NCI-H345 treated with DMSO at 0.1 percent for 48 hours (cell line): Measurements from ENCODE around the gene CCDC170.
"Not testable (repeated sequence)": the region's sequence is repeated elsewhere in the genome, so short reads cannot be mapped to it uniquely, and the experiment has no call there.

Source experiments
- DNase-seq: peaks from one replicate; lab custom pipeline; 2025; ENCODE audit not compliant: unreplicated experiment; lab: John Stamatoyannopoulos, UW

CCDC170 gene, protein sequence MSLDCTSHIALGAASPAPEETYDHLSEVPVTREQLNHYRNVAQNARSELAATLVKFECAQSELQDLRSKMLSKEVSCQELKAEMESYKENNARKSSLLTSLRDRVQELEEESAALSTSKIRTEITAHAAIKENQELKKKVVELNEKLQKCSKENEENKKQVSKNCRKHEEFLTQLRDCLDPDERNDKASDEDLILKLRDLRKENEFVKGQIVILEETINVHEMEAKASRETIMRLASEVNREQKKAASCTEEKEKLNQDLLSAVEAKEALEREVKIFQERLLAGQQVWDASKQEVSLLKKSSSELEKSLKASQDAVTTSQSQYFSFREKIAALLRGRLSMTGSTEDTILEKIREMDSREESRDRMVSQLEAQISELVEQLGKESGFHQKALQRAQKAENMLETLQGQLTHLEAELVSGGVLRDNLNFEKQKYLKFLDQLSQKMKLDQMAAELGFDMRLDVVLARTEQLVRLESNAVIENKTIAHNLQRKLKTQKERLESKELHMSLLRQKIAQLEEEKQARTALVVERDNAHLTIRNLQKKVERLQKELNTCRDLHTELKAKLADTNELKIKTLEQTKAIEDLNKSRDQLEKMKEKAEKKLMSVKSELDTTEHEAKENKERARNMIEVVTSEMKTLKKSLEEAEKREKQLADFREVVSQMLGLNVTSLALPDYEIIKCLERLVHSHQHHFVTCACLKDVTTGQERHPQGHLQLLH

DNA sequence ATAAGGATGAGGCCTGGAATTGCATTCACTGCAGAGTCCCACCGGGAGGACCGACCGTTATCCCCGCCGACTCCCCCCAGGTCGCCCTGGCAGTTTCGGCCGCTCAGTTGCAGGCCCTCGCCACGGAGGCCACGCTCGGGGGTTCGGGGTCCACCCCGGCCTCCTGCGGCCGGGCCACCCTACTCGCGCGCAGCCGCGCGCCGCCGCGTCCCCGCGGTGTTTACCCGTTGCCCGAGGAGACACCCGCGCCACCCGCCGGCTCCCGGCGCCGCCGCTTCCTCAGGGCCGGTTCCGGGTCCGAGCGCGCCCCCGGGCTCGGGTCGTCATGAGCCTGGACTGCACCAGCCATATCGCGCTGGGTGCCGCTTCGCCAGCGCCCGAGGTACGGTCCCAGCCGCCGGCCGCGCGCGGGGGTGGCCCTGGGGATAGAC lies at the start of gene CCDC170:
Gene CCDC170 (plus strand): TSS at position 214 of the 431 bp plus-strand sequence. CDS start 112 bp downstream, at position 326.
- DNase-seq = no peak

DNA sequence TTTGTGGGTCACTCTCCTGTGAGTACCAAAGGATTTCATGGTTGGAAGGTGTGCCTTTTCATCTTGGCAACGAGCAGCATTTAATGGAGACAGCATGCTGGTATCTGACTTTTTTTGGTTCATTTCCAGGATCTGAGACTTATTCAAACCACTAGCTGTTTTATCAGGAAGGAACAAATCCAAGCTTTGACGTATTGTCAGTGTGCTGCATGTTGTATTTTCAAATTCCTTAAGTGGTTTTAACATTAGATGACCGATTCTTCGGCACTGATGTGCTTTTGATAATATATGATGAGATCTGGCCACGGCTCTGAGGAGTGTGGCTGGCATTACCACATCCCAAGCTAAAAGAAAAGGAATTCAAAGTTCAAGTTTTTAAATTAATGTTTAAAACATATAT lies 48.3 kb upstream of the CCDC170 start:
- DNase-seq = no peak

DNA sequence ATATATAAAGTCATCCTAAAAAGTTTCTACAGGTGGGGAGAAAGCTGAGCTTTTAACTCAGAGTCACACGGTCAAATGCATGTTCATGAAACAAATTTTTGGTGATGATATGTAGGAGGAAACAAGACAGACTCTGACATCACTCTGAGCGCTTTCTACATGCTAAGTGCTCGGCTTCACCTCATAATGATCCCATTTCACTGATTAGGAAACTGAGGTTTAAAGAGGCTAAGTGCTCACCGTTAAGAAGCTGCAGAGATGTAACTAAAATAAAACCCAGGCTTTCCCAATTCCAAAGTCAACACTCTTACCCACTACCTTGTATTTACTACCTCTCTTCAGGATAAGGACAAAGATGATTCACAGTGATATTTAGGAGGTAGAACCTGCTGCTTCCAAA lies 46.6 kb upstream of the CCDC170 start:
- no peak for DNase-seq

DNA sequence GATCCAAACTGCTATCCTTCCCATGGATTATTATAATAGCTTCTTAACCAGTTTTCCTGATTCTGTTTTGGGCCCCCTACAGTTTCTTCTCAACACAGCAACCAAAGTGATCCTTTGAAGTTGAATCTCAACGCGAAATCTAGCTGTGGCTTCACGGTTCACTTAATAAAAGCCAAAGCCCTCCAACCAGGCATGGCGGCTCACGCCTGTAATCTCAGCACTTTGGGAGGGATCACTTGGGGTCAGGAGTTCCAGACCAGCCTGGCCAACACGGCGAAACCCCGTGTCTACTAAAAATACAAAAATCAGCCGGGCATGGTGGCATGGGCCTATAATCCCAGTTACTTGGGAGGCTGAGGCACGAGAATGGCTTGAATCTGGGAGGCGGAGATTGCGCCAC lies 45.2 kb upstream of the CCDC170 start:
- DNase-seq = no peak

DNA sequence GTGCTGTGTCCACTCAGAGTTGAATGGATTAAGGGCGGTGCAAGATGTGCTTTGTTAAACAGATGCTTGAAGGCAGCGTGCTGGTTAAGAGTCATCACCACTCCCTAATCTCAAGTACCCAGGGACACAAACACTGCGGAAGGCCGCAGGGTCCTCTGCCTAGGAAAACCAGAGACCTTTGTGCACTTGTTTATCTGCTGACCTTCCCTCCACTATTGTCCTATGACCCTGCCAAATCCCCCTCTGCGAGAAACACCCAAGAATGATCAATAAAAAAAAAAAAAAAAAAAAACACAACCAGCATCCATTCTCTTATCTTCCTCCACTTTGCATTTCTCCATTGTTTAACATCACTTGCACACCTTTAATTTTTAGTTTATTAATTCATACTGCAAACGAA lies 42.9 kb upstream of the CCDC170 start:
- DNase-seq = not testable (repeated sequence)

DNA sequence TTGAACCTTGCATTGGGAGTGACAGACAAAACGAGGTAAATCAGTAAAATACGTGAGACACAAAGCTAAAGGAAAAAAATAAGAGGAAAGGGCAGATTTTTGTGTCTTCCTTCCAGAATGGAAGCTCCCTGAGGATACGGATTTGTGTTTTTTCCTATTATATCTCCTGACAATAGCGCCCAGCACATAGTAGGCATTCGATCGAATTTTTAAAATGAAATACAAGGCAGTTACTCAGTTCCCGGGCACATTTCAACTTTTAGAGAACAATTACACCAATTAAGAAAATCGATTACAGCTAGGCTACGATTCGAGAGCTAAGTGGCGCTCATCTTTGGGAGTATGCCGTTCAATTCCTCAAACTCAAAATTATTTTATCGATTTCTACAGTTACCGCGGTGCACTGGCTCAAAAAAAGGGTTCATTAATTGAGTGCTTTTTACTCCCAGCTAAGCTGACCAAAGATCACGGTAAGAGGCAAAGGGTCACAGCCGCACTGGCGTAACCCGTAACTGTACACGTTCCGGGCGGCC lies 42.3 kb upstream of the CCDC170 start:
- no peak for DNase-seq

DNA sequence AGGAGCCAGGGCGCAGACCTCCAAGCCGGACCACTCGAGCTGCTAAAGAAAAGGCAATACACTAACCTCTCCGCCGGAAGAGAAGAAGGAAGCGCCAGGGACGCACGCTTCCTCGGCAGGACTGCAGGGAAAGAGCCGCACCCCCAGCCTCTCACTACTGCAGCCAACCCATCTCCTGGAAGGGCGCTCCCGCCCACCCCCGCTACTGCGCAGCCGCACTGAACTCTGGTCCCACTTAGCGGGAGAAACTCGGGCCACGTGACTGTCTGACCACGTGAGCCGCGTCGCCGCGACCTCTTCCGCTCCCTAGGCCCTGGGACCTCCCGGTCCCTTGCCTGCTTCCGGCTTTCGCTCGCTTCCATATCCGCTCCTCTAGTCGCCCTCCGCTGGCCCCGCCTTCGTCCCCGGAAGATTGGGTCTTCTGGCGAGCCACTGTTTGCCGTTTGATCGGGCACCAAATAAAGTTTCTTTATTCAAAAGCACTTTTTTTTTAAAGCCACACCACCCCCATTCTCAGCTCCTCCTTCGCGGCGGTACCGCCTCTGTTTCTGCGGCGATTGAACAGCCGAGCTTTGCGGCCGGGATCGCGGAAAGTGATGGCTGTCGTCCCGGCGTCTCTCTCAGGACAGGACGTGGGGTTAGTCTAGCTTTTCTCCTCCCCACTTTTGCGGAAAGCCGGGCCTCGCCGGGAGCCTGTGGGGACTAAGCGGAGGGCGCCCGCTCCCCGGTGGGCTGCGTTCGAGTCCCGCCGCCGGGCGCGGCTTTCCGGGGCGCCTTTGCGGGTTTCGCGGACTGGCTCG lies 41.7 kb upstream of the CCDC170 start, which contains the start of gene RMND1:
Gene RMND1 (minus strand): TSS at position 177 of the 800 bp plus-strand sequence. CDS start 6,315 bp downstream, outside the sequence.
- peak; percentile 99 for DNase-seq

DNA sequence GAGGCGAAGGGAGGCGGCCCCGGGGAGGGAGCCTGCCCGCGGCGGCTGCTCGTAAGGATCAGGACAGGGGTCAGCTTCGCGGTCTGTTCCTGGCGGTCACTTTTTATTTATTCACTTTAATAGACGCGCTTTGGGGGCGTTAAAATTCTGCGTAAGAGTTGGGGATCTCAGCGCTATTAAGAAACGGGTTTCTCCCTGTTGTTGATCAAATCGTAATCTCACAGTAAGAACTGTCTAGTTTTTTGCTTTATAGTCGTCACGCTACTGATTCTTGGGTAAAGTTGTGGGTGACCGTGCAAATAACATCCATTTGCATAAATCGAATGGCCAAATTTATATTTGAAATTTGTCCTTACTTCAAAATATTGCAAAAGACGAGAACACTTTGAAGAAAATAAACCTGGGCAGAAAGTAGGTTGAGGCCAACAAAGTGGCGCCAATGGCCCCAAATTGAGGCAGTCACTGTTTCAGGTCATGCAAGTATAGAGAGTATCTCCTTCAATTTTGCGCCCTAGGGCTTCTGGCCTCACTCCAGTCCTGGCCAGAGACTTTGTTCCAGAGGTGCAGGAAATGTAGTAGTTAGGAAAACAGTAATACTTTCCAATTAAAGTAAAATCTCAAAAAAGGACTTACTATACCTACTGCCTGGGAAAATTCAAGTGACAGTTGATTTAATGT lies 40.9 kb upstream of the CCDC170 start:
- DNase-seq = peak; percentile 16

DNA sequence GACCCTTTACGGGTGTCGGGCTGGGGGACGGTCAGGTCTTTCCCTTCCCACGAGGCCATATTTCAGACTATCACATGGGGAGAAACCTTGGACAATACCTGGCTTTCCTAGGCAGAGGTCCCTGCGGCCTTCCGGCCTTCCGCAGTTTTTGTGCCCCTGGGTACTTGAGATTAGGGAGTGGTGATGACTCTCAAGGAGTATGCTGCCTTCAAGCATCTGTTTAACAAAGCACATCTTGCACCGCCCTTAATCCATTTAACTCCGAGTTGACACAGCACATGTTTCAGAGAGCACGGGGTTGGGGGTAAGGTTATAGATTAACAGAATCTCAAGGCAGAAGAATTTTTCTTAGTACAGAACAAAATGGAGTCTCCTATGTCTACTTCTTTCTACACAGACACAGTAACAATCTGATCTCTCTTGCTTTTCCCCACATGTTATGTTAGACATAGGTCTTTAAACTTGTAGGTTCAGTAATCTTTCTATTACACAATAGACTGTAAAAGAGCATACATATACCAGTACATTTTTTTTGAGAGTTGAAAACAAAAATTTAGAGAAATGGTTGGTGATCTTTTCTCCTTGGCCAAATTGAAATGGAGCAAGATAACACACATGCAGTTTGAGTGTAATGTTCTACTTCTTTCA lies 37.9 kb upstream of the CCDC170 start:
- not testable (repeated sequence) for DNase-seq

DNA sequence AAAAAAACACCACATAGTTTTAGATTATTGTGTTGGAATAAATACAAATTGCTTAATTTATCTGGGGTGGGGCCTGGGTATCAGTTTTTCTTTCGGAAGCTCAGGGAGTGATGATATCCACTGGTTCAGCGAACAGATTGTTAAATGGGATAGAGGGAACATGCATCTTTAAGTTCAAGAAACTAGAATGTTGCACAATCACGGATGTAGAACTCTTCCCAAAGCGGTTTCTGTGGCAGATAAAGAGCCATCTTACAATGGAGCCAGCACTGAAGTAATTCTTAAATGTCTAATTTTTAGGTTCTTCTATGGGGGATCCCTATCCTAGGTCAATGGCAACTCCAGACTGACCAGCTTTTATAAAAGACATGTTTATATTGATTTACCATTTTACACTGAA lies 32.1 kb upstream of the CCDC170 start:
- no peak for DNase-seq

DNA sequence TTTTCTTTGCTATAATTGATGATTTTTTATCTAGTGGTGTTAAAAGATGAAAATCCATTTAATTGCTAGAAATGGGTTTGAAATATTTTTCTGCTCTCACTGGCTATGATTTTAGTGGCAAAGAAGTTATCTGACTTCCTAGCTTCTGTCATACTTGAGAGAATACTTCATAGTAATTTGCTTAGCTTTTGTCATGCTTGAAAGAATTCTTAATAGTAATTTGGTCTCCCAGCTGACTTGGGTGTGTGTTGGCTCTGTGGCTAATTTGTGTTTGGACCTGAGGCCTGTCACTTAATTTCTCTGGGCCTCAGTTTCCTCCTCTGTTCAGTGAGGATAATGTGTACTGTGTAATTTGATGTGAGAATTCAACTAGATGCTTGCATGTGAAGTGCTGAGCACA lies 29.1 kb upstream of the CCDC170 start:
- DNase-seq = no peak

DNA sequence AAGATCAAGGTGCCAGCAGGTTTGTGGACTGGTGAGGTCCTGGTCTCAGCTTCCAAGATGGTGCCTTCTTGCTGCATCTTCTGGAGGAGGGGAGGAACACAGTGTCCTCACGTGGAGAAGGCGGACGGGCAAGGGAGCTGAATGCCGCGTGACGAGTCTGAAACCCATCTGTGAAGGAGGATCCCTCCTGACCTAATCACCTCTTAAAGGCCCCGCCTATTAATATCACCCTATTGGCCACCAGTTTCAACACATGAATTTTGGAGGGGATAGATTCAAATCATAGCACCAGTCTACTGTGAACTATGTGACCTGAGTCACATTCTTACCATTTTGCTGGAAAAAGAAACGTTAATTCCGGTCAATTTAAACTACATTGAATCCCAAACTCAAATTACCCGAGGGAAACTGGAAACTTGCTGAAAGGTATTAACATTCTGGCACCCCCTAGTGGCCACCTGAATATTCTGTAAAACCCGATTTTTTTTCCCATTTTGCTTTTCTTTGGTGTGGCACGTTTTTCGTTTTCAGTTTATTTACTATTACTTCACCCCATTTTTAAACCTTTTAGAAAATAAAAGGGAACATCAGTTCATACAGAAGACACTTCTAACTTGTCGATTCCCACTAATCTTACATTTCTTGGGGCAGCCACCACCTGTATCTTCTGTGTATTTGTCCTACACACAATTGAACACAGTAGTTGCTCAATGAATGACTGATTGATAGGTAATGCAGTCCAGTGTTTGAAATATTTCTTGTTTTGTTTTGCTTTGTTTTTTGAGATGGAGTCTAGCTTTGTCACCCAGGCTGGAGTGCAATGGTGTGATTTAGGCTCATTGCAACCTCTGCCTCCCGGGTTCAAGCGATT lies 17.9 kb upstream of the CCDC170 start:
- no peak for DNase-seq

DNA sequence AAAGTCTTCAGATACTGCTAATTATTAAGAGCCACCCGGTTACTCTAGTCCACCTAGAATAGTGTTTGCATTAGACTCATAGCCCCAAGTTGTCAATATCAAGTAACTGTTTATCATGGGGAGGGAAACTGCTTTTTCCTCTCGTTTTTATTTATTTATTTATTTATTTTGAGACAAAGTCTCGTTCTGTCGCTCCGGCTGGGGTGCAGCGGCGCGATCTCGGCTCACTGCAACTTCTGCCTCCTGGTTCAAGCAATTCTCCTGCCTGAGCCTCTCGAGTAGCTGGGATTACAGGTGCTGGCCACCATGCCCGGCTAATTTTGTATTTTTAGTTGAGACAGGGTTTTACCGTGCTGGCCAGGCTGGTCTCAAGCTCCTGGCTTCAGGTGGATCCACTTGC lies 16.1 kb upstream of the CCDC170 start:
- DNase-seq = no peak

DNA sequence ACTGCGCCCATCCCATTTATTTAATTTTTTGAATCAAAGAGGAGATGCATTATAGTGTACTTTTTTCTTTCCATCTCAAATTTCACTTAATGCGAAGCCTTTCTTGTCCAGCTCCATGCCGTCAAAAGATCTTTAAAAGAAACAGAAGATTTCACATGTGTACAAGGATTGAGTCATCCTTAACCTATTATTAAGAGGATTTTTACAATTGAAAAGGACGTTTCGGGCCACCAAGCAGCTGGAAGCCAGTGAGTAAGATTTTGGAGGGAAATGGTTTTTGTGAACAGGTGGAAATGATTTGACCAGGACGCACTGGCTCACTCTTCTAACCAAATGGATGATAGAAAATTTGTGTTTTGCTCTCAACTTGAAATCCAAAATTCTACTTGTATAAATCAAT lies 15.1 kb upstream of the CCDC170 start:
- DNase-seq = no peak

DNA sequence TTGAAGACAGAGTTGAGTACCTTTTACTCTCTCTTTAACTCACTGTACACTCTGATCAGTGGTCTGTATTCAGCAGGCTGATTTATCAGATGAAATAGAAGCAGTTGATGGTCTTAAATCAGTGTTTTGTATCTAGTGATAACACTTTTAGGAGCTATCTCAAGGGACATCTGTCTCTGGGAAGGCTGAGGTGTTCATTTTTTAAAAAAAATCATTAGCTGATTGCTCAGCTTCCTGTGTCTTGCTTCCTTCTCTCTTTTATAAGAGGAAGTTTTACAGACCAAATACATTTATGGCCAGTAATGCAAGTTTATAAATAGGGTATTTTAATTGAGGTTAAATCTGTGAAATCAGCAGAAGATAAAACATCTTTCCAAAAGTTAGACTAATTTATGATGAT lies 12.0 kb upstream of the CCDC170 start:
- no peak for DNase-seq

DNA sequence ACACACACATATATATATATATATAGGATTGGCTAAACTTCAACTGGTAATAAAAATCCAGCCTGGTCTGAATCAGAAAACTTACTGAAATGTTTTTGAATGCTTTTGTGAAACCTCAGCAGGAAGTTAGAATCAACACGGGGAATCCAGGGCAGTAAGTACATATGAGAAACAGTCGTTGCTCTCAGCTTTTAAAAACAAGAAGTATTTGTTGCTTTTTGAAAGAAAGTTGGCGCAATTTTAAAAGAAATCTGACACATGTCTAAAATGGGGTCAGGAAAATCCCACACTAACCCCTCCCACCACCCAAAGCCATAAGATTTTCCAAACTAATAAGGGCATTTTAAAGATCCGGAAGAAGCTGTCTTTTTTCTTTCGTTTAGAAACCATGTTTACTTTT lies 11.5 kb upstream of the CCDC170 start:
- no peak for DNase-seq

DNA sequence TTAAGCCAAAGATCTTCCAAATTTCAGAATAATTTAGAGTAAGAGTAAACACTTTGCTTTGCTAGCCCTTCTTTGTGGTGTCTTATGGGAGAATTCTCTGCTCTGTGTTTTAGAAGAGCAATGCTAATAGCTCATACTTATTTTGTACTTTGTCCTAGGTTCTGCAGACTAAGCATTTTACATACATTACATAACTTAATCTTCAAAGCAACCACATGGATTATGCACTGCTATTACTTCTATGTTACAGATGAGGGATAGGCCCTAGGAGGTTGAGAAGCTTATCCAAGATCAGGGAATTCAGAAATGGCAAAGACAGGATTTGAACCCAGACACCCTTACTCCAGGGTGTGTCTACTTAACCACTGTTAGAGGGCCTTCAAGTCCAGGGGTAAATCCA lies 9.8 kb upstream of the CCDC170 start:
- DNase-seq = no peak

DNA sequence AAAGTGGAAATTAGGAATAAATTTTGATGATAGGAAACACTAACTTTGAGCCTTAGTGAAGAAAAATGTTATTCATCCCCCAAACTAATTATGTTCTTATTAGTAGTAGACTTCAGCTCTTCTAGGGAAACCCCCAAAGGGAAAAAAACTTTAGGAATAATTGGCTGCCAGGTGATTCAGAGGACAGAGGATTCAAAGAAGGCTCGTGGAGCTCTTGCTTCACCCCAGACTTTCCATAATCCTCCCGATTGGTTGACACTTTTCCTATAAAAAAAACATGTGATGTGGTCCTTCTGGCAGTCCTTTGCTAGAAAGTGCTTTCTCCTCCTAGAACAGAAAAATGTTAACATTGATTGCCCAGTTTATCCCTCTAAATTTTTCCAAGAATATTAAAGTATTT lies 5.6 kb upstream of the CCDC170 start:
- DNase-seq = no peak

DNA sequence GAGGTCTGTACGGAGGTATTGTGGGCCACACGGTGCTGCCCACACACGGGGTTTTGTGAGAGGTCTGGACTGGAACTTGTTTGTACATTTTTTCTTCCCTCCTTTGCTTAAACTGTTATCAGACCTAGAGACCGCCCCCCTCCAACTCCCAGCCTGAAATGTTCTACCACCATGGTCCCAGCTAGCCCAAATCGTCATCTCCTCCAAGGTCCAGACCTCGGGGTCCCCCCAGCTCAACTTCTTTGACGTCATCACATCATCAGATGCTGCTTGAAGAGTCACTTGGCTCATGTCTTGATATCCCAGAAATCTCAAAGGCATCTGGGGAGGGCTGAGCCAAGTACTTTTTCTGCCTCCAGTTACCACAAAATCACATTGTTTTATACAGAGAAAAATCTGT lies 2.8 kb upstream of the CCDC170 start:
- no peak for DNase-seq
